Astrocyte of the spinal cord (primary cell): ENCODE measurements around the gene CERS3.

Source experiments
- DNase-seq: peaks from one replicate; pipeline ENCODE4 v3.0.0; 2011; ENCODE audit warnings: low read depth, low spot score
- H3K4me3 ChIP-seq: 2 replicates; pipeline ENCODE4 v1.5.1; 2011; ENCODE audit warnings: low read depth, mild to moderate bottlenecking, low read length, moderate library complexity
- in situ Hi-C: cut with HindIII; loops from 2 replicates; pipeline ENCODE4 v1.10.0; 2017; ENCODE audit warnings: low sequenced_read_pairs
- TF ChIP-seq, protein P1 (sequence below): IDR thresholded peaks from 2 replicates; pipeline ENCODE4 v1.5.1; 2012; ENCODE audit warnings: low read depth, mild to moderate bottlenecking, low read length, inconsistent platforms

Gene CERS3

DNA sequence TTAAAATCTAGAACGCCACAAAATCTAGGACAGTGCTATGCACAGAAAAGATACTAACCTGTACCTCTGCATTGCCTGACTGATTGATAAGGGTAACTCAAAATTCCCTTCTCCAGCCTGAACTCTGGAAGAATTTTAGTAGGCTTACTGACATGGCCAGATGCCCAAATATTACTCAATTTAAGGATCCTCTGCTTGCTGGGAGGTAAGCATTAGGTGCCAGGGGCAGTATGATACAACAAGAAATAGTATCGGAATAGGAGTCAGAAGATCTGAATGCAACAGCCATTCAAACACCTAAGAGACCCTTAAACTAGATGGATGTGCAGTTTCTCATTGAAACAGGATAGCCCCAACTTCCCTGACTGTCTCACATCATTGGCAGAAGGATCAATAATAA lies 45.4 kb downstream of the CERS3 start:
- in situ Hi-C loops, result no loop called here
- TF ChIP-seq, protein P1, sequence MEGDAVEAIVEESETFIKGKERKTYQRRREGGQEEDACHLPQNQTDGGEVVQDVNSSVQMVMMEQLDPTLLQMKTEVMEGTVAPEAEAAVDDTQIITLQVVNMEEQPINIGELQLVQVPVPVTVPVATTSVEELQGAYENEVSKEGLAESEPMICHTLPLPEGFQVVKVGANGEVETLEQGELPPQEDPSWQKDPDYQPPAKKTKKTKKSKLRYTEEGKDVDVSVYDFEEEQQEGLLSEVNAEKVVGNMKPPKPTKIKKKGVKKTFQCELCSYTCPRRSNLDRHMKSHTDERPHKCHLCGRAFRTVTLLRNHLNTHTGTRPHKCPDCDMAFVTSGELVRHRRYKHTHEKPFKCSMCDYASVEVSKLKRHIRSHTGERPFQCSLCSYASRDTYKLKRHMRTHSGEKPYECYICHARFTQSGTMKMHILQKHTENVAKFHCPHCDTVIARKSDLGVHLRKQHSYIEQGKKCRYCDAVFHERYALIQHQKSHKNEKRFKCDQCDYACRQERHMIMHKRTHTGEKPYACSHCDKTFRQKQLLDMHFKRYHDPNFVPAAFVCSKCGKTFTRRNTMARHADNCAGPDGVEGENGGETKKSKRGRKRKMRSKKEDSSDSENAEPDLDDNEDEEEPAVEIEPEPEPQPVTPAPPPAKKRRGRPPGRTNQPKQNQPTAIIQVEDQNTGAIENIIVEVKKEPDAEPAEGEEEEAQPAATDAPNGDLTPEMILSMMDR, result no peak
- DNase-seq, result no peak
- no peak overlapping the region for H3K4me3 ChIP-seq

DNA sequence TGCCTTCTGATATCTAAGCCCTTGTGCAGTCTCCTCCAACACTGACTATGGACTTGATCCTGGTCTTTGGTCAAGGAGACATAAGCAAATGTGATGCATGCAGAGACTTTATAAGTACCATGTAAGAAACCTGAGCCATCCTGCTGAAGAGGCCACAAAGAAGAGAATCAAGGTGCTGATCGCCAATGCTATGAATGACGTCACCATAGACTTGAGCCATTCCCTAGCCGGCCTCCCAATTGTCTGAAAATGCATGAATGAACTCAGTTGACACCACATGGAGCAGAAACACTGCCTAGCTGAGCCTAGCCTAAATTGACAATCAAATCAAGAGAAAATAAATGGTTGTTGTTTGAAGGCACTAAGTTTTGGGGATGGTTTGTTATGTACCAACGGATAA lies 51.9 kb downstream of the CERS3 start:
- TF ChIP-seq, protein P1, result no peak
- H3K4me3 ChIP-seq, result no peak overlapping the region
- in situ Hi-C loops, result no loop called here
- no peak for DNase-seq

DNA sequence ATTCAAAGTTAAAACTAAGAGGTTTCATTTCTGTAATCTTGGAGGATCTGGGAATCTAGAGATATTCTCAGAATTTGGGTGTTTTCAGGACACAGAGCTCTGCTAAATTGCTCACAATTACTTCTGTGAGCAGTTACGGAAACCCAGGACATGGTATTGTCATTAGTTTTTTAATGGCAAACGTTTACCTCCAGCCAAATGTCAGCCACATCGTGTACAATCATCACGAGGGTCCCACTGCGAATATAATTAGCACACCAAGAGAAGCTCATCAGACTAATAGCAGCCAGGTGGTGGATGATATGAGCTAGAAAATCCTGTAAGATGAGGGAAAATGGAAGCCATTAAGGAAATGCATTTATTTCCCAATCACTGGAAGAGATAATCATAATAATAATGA lies 56.0 kb downstream of the CERS3 start:
- TF ChIP-seq, protein P1, result no peak
- no peak for DNase-seq
- H3K4me3 ChIP-seq, result no peak overlapping the region
- in situ Hi-C loops, result no loop called here

DNA sequence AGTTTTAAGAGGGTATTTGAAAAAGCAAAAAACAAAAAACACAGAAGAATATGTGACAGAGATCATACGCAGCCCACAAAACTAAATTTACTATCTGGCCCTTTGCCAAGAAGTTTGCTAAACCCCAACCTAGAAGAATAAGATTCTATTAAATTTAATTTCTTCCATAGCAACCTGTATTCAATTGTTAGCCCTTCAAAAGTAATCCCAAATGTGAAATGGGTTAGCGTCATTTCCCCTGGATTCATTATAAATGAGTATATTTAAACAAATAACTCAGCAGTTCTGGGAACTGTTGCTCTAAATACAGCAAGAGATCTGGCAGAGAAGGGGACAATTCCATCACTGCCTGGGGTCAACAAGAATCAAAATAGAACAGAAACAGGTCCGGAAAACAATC lies 56.8 kb downstream of the CERS3 start:
- TF ChIP-seq, protein P1, result no peak
- in situ Hi-C loops, result no loop called here
- H3K4me3 ChIP-seq, result no peak overlapping the region
- DNase-seq, result no peak

DNA sequence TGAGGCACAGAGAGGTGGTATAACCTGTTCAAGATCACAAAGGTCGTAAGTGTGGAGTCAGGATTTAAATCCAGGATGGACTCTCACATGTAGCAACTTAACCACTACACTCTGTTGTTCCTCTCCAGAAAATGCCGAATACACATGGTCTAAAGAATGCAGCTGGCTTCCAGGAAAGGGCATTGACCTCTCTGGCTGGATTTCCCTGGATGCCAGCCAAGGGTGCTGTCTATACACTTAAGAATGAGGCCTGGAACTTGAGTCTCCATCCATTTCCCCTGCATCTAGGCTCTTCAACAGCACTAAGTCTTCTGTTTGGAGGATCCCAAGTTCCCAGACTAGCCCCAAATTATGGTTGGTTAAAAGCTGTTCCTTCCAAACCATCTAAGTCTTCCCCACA lies 60.5 kb downstream of the CERS3 start:
- TF ChIP-seq, protein P1, result no peak
- DNase-seq, result no peak
- in situ Hi-C loops, result no loop called here
- no peak overlapping the region for H3K4me3 ChIP-seq

DNA sequence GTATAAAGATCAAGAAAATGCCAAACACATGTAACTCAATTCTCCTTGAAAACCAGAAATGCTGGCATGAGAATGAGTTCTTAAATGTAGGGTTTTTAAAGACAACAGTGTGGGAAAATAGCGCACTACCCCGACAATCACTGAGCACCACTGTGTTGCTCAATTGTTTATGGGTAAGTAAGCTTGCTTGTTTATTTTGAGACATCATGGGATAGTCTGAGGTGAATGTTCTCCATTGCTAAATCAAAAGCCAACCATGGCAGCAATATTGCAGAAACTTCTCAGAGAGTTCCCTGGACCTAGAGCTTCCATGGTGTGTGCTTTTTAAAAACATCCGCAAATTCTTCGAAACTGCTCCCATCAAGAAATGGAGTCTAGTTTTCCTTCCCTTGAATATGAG lies 62.7 kb downstream of the CERS3 start:
- TF ChIP-seq, protein P1, result no peak
- DNase-seq, result no peak
- in situ Hi-C loops, result no loop called here
- H3K4me3 ChIP-seq, result no peak overlapping the region

DNA sequence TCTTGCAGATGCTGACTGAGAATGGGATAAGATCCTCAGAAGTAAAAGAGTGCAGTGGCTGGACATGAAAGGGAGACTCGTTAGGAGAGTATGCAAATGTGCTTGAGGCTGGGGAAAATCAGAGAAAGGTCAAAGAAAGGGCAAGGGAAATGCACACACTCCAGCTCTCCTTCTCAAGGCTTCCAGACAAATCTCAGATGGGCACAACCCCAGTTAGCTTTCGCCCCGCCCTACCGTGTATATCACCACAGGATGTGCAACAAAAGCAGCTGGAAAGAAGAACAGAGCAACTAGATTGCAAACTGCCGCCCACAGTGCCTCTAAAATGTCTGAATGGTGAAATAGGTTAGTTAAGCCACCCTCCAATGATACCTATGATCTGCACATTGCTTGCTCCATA lies 63.9 kb downstream of the CERS3 start:
- TF ChIP-seq, protein P1, result no peak
- in situ Hi-C loops, result no loop called here
- no peak for DNase-seq
- no peak overlapping the region for H3K4me3 ChIP-seq
